HL-60 (cell line): ENCODE measurements around the gene PLD5.
"Not testable (repeated sequence)": the region's sequence is repeated elsewhere in the genome, so short reads cannot be mapped to it uniquely, and the experiment has no call there.

Source experiments
- DNase-seq, 2 experiments: peaks; one replicate each; pipeline ENCODE4 v3.0.0-alpha.2; 2010 to 2020; ENCODE audit warnings: low read depth in 1 of 2, low spot score in 1 of 2
- H3K27ac ChIP-seq: fragments of 250-450 bp; sonication (Bioruptor Pico); replicated peaks from 2 replicates; pipeline ENCODE4 v1.5.1; 2020; ENCODE audit warnings: mild to moderate bottlenecking, moderate library complexity
- H3K27me3 ChIP-seq: fragments of 250-450 bp; sonication (Bioruptor Pico); 2 replicates; pipeline ENCODE4 v1.5.1; 2021; ENCODE audit warnings: mild to moderate bottlenecking, moderate library complexity; ENCODE audit not compliant: insufficient read depth, poor library complexity, severe bottlenecking
- H3K4me3 ChIP-seq: replicated peaks from 2 replicates; pipeline ENCODE4 v1.5.1; 2011; ENCODE audit warnings: mild to moderate bottlenecking, control low read depth, low read length; ENCODE audit not compliant: insufficient read depth
- GABPA ChIP-seq: IDR thresholded peaks from 2 replicates; pipeline ENCODE4 v1.6.1; 2012; ENCODE audit warnings: low read depth
- POLR2AphosphoS5 ChIP-seq: IDR thresholded peaks from 2 replicates; pipeline ENCODE4 v1.6.1; 2012; ENCODE audit warnings: low read depth
- REST ChIP-seq: IDR thresholded peaks from 2 replicates; pipeline ENCODE4 v1.6.1; 2012; ENCODE audit warnings: low read depth; ENCODE audit not compliant: insufficient replicate concordance
- SPI1 ChIP-seq: IDR thresholded peaks from 2 replicates; pipeline ENCODE4 v1.6.1; 2012; ENCODE audit warnings: low read depth, mild to moderate bottlenecking, borderline replicate concordance
- TF ChIP-seq, protein P1 (sequence below): IDR thresholded peaks from one replicate; pipeline ENCODE4 v1.5.1; 2011; ENCODE audit warnings: low read length, control low read depth, inconsistent platforms; ENCODE audit not compliant: insufficient read depth

The PLD5 gene

GRCh38 chr1:242349636-242350035, 174.9 kb downstream of the PLD5 start:
- no peak overlapping the region for H3K4me3 ChIP-seq
- H3K27ac ChIP-seq, result no peak overlapping the region
- TF ChIP-seq, protein P1, sequence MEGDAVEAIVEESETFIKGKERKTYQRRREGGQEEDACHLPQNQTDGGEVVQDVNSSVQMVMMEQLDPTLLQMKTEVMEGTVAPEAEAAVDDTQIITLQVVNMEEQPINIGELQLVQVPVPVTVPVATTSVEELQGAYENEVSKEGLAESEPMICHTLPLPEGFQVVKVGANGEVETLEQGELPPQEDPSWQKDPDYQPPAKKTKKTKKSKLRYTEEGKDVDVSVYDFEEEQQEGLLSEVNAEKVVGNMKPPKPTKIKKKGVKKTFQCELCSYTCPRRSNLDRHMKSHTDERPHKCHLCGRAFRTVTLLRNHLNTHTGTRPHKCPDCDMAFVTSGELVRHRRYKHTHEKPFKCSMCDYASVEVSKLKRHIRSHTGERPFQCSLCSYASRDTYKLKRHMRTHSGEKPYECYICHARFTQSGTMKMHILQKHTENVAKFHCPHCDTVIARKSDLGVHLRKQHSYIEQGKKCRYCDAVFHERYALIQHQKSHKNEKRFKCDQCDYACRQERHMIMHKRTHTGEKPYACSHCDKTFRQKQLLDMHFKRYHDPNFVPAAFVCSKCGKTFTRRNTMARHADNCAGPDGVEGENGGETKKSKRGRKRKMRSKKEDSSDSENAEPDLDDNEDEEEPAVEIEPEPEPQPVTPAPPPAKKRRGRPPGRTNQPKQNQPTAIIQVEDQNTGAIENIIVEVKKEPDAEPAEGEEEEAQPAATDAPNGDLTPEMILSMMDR, result no peak
- no peak for TF ChIP-seq REST
- no peak for TF ChIP-seq GABPA
- no peak for DNase-seq
- no peaks in the 10 kb centered on the region for H3K27me3 ChIP-seq

- TF ChIP-seq SPI1, result peak; percentile 50; the same call in 1 of the 2 replicates
- not testable (repeated sequence) for H3K4me3 ChIP-seq, H3K27me3 ChIP-seq, H3K27ac ChIP-seq
- DNase-seq, result peak; percentile 2 to 8
Measured at GRCh38 chr1:242330865-242331264, 193.6 kb downstream of the PLD5 start.

GRCh38 chr1:242327381-242327780, 197.1 kb downstream of the PLD5 start:
- H3K27ac ChIP-seq, H3K27me3 ChIP-seq, H3K4me3 ChIP-seq, DNase-seq: not testable (repeated sequence)

- H3K27ac ChIP-seq, H3K4me3 ChIP-seq, DNase-seq, H3K27me3 ChIP-seq: not testable (repeated sequence)
Measured at GRCh38 chr1:242321981-242322380, 202.5 kb downstream of the PLD5 start.

DNA sequence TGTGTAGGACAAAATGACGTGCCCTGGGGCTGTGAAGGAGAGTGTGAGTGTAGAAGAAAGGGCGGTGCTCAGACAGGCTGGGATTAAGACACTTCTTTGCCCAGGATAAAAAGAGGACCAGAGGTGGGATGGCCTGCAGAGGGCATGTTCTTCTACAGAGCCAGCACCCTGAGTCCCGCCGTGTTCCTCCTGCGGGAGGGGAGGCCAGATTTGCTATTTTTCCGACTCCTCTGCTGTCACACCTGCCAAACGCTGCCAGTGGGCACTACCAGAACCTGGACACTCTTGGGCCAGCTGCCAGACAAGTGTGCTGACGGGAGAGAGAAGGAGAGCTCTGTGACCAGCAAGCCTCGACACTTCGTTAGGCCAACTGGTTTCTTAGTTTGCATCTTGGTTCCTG, 206.4 kb downstream of the PLD5 start:
- Histone ChIP-seq H3K4me3 (no peak overlapping the region), H3K27me3 (no peaks in the 10 kb centered on the region), H3K27ac (no peak overlapping the region)
- DNase-seq, result no peak
- TF ChIP-seq SPI1 (no peak), GABPA (no peak), REST (no peak), POLR2AphosphoS5 (no peak)
- TF ChIP-seq, protein P1, result no peak

GRCh38 chr1:242314865-242315264, 209.6 kb downstream of the PLD5 start:
- DNase-seq, H3K27ac ChIP-seq, H3K4me3 ChIP-seq, H3K27me3 ChIP-seq: not testable (repeated sequence)

DNA sequence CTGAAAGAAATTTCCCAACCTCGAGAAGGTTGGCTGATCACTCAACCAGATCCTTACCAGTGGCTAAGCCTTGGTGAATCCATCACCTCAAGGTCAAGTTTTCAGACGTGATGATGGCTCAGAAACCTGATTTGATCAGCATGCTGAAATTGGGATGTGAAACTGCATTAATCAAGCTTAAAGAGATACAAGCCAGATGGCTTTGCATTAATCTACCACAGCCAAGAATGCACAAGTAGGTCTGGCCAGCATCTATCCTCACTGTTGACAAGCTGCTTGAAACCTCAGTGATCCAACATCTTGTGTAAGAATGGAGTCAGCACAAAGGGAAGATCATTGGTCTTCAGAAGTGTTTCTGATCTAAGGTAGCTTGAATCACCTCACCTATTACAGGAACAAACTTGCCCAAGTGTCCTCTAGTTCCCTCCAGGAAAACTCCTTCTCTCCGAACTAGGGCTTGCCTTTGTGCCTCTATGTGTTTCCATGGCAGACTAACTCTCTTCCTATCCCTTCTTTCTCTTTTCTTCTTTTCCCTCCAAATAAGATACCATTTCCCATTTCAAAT, 210.3 kb downstream of the PLD5 start:
- H3K27ac ChIP-seq, H3K4me3 ChIP-seq, DNase-seq, H3K27me3 ChIP-seq: not testable (repeated sequence)

DNA sequence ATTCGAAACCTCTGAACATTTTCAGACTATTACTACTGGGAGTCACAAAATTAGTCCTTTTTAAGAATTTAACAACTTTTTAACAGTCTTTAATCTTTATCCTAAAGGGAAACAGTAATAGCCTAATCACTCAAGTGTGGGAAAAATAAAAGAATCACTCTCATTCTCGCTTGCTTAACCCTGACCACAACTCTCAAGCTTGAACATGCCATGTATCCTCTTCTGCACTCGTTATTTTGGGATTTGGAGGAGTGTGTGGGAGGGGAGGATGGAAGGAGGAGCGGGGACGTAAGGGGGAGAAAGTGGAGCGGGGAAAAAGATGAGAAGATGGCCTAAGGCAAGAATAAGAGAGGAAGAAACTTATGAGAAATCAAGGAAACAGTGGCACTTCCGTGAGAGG, 215.8 kb downstream of the PLD5 start:
- H3K27ac ChIP-seq, H3K27me3 ChIP-seq, DNase-seq, H3K4me3 ChIP-seq: not testable (repeated sequence)

DNA sequence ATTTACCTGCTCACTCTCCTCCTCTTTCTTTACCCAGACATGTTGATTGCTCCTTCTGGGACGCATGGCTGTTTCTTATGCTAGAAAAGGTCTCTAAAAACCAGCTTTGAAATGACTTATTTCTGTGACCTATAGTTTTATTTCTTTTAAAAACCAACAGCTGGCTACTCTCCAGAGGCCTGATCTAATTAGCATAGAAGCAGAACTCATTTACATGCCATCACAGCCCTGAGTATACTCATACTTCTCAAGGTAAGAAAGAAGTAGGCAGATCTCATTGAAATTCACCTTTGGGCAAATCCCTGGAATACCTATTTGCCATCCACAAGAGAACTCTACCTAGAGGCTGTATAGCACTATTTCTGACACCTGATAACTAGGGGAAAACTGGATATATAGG, 230.7 kb downstream of the PLD5 start:
- H3K27ac ChIP-seq, result not testable (repeated sequence)

More for the DNA sequence above, 230.7 kb downstream of the PLD5 start:
- H3K27me3 ChIP-seq, DNase-seq, H3K4me3 ChIP-seq: not testable (repeated sequence)
